Prostate gland (tissue), 2 donors: Measurements from ENCODE around the gene CFAP92. TPM values are rescaled to one million over a fixed set of nuclear protein-coding genes. Genes with fewer than 3 reads are reported as not detected.
"Not testable (repeated sequence)": the region's sequence is repeated elsewhere in the genome, so short reads cannot be mapped to it uniquely, and the experiment has no call there.

Experiments used
- DNase-seq: peaks from one replicate; pipeline ENCODE4 v3.0.0-alpha.2; 2019; ENCODE audit warnings: low spot score
- H3K27ac ChIP-seq, 2 donors: fragments of 200-600 bp; sonication (generic); 2 replicates each; pipeline ENCODE4 v1.5.1; 2017 to 2019
- H3K27me3 ChIP-seq: fragments of 200-600 bp; sonication (generic); replicated peaks from 2 replicates; pipeline ENCODE4 v1.5.1; 2019; ENCODE audit not compliant: insufficient read depth
- H3K36me3 ChIP-seq, 2 donors: fragments of 200-600 bp; sonication (generic); 1 replicate in 1 of 2; 2 replicates in 1 of 2; pipeline versions ENCODE4 v1.5.1 to v1.8.1; 2017 to 2019
- H3K4me1 ChIP-seq: fragments of 200-600 bp; sonication (generic); replicated peaks from 2 replicates; pipeline ENCODE4 v1.5.1; 2019
- H3K4me3 ChIP-seq, 2 donors: fragments of 200-600 bp; sonication (generic); 2 replicates each; pipeline ENCODE4 v1.5.1; 2017 to 2019
- H3K9me3 ChIP-seq: fragments of 200-600 bp; sonication (generic); 2 replicates; pipeline ENCODE4 v1.5.1; 2017
- POLR2A ChIP-seq: fragments of 450-650 bp; IDR thresholded peaks from one replicate; pipeline ENCODE4 v1.6.1; 2016; ENCODE audit warnings: antibody characterized with exemption, mild to moderate bottlenecking
- POLR2AphosphoS5 ChIP-seq: sonication (generic); formaldehyde crosslinking; IDR thresholded peaks from one replicate; pipeline ENCODE4 v1.6.1; 2017; ENCODE audit warnings: antibody characterized with exemption
- WGBS: methylation state at CpG from one replicate; pipeline ENCODE4 v1.1.5; 2018; 5-methylcytosine and 5-hydroxymethylcytosine counted together
- intact Hi-C: fragments of 100-400 bp; cut with DNase I; formaldehyde crosslinking; loops from one replicate; pipeline ENCODE4 v1.14.2; 2022
- total RNA-seq, 2 donors: library from RNA; depleted of rRNA; stranded (reverse); fragments of >200 nt; gene quantifications; one replicate each; pipeline ENCODE4 v1.1.0, GENCODE V29; 2016
- TF ChIP-seq, protein P1 (sequence below), 4 experiments: fragments of 200-600 bp in 2 of 4; fragments of 450-650 bp in 2 of 4; sonication (generic) in 2 of 4; IDR thresholded peaks; 1 replicate in 3 of 4; 2 replicates in 1 of 4; pipeline ENCODE4 v1.5.1; 2016 to 2019; ENCODE audit warnings: antibody characterized with exemption in 4 of 4, mild to moderate bottlenecking in 2 of 4, moderate library complexity in 2 of 4

CFAP92 gene
- total RNA-seq, 2 donors from 2014 or later, result 1.7 to 4.3 TPM

DNA sequence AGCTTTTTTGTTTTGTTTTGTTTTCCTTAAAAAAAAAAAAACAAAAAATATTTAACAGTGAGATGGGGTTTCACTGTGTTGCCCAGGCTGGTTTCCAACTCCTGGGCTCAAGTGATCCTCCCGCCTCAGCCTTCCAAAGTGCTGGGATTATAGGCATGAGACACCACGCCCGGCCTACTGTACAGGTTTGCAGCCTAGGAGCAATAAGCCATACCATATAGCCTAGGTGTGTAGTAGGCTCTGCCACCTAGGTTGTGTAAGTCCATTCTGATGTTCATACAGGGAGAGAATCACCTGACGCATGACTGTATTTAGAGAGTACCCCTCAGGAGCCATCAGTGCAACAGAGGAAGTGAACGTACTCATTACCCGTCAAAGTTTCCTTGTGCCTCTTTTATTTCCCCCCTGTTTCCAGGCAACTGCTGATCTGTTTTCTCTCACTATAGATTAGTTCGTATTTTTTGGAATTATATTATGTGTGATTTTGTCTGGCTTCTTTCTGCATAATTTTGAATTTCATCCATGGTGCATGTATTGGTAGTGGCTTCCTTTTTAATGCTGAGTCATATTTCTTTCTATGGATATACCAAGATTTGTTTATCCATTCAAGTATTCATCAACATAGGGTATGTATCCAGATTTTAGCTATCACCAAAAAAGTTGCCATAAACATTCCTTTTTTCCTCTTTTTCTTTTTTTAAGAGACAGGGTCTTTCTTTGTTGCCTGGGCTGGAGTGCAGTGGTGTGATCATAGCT is 104.6 kb downstream of the CFAP92 start:
- H3K9me3 ChIP-seq, result no peaks in the 10 kb centered on the region
- 99% methylated on average over 7 of the region's 7 CpGs for WGBS
- H3K4me1 ChIP-seq, result no peaks in the 10 kb centered on the region
- no peak overlapping the region for H3K27ac ChIP-seq
- H3K4me3 ChIP-seq, result no peak overlapping the region
- TF ChIP-seq, protein P1, sequence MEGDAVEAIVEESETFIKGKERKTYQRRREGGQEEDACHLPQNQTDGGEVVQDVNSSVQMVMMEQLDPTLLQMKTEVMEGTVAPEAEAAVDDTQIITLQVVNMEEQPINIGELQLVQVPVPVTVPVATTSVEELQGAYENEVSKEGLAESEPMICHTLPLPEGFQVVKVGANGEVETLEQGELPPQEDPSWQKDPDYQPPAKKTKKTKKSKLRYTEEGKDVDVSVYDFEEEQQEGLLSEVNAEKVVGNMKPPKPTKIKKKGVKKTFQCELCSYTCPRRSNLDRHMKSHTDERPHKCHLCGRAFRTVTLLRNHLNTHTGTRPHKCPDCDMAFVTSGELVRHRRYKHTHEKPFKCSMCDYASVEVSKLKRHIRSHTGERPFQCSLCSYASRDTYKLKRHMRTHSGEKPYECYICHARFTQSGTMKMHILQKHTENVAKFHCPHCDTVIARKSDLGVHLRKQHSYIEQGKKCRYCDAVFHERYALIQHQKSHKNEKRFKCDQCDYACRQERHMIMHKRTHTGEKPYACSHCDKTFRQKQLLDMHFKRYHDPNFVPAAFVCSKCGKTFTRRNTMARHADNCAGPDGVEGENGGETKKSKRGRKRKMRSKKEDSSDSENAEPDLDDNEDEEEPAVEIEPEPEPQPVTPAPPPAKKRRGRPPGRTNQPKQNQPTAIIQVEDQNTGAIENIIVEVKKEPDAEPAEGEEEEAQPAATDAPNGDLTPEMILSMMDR (IDR thresholded peaks at IDR 0.05), result no peak
- TF ChIP-seq POLR2A, result no peak
- TF ChIP-seq POLR2AphosphoS5, result no peak
- no peaks in the 10 kb centered on the region for H3K36me3 ChIP-seq
- no peak for DNase-seq
- H3K27me3 ChIP-seq, result no peaks in the 10 kb centered on the region
- intact Hi-C loops, result no loop called here

DNA sequence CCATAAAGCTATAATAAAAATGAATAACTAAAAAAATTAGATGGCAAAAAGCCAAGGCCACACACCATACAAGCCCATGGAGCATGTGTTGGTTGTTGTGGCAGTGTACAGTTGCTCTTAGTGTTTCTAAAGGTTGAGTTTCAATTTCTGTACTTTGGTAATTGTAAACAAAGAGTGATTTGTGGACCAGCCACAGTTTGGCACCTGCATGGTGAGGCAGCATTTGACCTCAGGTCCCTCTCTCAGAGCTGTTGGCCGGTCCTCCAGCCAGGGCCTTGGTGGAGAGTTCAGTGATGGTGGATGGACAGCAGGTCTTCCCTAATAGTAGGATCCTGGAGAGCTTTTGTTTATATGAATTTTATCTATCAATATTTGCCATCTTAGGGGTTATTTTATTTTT is 108.9 kb downstream of the CFAP92 start:
- H3K27ac ChIP-seq, result no peak overlapping the region
- H3K9me3 ChIP-seq, result no peaks in the 10 kb centered on the region
- H3K4me1 ChIP-seq, result peaks cover 6% of the 10 kb centered on the region
- intact Hi-C loops, result no loop called here
- TF ChIP-seq, protein P1 (IDR thresholded peaks at IDR 0.05), result no peak
- no peak for TF ChIP-seq POLR2AphosphoS5
- WGBS, result 100% methylated on average over 1 of the region's 1 CpG
- DNase-seq, result no peak
- no peaks in the 10 kb centered on the region for H3K36me3 ChIP-seq
- H3K4me3 ChIP-seq, result no peak overlapping the region
- H3K27me3 ChIP-seq, result no peaks in the 10 kb centered on the region

DNA sequence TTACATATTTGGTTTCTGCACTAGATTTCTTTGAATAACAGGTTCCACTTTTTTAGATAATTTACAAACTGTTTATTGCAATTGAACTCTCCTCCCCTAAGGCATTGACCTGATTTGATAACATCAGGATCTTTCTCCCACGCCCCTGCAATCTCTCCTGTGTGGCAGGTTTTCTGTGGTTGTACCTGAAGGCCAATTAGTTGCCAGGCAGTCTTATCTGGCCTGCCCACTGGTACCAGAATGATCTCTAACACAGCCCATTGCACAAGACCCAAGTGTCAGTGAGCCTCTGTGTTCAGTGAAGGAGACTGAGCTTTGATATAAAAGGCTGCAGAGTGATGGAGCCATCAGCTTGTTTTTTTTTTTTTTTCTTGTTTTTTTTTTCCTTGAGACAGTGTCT is 111.2 kb downstream of the CFAP92 start:
- Histone ChIP-seq H3K4me3 (no peak overlapping the region), H3K4me1 (peaks cover 7% of the 10 kb centered on the region), H3K9me3 (no peaks in the 10 kb centered on the region), H3K27me3 (no peaks in the 10 kb centered on the region), H3K36me3 (no peaks in the 10 kb centered on the region), H3K27ac (no peak overlapping the region)
- WGBS, result 56% methylated on average over 1 of the region's 1 CpG
- DNase-seq, result no peak
- intact Hi-C loops, result no loop called here
- TF ChIP-seq POLR2AphosphoS5 (no peak), POLR2A (no peak)
- TF ChIP-seq, protein P1 (IDR thresholded peaks at IDR 0.05), result no peak

DNA sequence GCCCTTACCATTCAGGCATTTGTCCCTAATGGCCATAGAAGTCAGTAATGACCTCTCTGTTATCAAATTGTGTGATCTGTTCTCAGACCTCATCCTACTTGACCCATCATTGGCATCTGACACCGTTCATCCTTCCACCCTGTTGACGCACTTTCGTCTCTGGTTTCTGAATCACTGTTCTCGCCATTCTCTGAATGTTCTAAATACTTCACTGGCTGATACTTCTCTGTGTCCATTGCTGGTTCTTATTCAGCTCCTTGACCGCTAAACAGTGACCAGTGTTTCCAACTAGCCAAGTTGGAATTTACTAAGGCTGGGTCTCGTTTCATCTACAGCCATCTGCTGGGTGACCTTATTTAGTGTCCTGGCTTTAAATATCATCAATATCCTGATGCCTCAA is 112.3 kb downstream of the CFAP92 start:
- Histone ChIP-seq H3K27me3 (no peaks in the 10 kb centered on the region), H3K4me1 (peaks cover 7% of the 10 kb centered on the region), H3K4me3 (no peak overlapping the region), H3K27ac (no peak overlapping the region), H3K9me3 (no peaks in the 10 kb centered on the region), H3K36me3 (no peaks in the 10 kb centered on the region)
- 90% methylated on average over 6 of the region's 6 CpGs for WGBS
- TF ChIP-seq, protein P1 (IDR thresholded peaks at IDR 0.05), result no peak
- TF ChIP-seq POLR2AphosphoS5 (no peak), POLR2A (no peak)
- intact Hi-C loops, result no loop called here
- DNase-seq, result no peak

DNA sequence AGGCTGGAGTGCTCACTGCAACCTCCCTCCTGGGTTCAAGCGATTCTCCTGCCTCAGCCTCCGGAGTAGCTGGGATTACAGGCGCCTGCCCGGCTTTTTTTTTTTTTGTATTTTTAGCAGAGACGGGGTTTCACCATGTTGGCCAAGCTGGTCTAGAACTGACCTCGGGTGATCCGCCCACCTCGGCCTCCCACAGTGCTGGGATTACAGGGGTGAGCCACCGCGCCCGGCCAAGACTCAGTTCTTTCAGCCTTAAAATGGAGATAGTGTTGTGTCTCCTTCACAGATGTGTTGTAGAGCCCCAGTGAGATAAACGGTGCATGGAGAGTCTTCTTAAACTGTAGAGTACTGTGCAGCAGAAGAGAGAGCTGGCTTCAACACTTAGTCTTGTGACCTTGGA is 113.4 kb downstream of the CFAP92 start:
- H3K27ac ChIP-seq, H3K36me3 ChIP-seq, H3K9me3 ChIP-seq, DNase-seq, H3K4me1 ChIP-seq, intact Hi-C loops, H3K27me3 ChIP-seq: not testable (repeated sequence)
- 66% methylated on average over 12 of the region's 12 CpGs for WGBS
- H3K4me3 ChIP-seq, result peak overlapping the region; percentile 74 to 91
